HepG2 (cell line): ENCODE data around the gene SPACDR. TPM values are rescaled to one million over a fixed set of nuclear protein-coding genes. Genes with fewer than 3 reads are reported as not detected.
A peak's percentile ranks its signal among the peaks of the same experiment; 100 is the strongest.

Source experiments
- ADNP ChIP-seq: sonication (generic); formaldehyde crosslinking; IDR thresholded peaks from 2 replicates; pipeline ENCODE4 v1.4.0; 2020; ENCODE audit warnings: missing genetic modification reagents
- AFF4 ChIP-seq: sonication (generic); formaldehyde crosslinking; IDR thresholded peaks from 2 replicates; pipeline ENCODE4 v1.4.0; 2020; ENCODE audit warnings: missing genetic modification reagents
- AGO2 ChIP-seq: fragments of 200-400 bp; formaldehyde crosslinking; optimal IDR thresholded peaks from 2 replicates; pipeline ENCODE3; 2017; ENCODE audit warnings: mild to moderate bottlenecking, low read depth, low read length, moderate library complexity
- BCL3 ChIP-seq: sonication (generic); formaldehyde crosslinking; IDR thresholded peaks from 2 replicates; pipeline ENCODE4 v1.5.1; 2020; ENCODE audit warnings: mild to moderate bottlenecking, missing genetic modification reagents, moderate library complexity
- CBFB ChIP-seq: sonication (generic); formaldehyde crosslinking; IDR thresholded peaks from 2 replicates; pipeline ENCODE4 v1.4.0; 2020; ENCODE audit warnings: missing genetic modification reagents
- CREM ChIP-seq, 2 experiments: sonication (generic) in 1 of 2; formaldehyde crosslinking in 1 of 2; IDR thresholded peaks; 2 replicates each; pipeline versions ENCODE4 v1.4.0 to v1.6.1; 2016 to 2020; ENCODE audit warnings: antibody characterized with exemption in 1 of 2, mild to moderate bottlenecking in 1 of 2, missing genetic modification reagents in 1 of 2
- DNMT3B ChIP-seq: conservative IDR thresholded peaks from 2 replicates; pipeline ENCODE4 v1.6.1; 2016; ENCODE audit warnings: missing biosample characterization, control low read depth
- HMGA1 ChIP-seq: sonication (generic); formaldehyde crosslinking; conservative IDR thresholded peaks from 2 replicates; pipeline ENCODE4 v1.4.0; 2020; ENCODE audit warnings: missing genetic modification reagents
- MTA1 ChIP-seq: sonication (generic); formaldehyde crosslinking; IDR thresholded peaks from 2 replicates; pipeline ENCODE4 v1.4.0; 2020; ENCODE audit warnings: missing genetic modification reagents, mild to moderate bottlenecking, borderline replicate concordance
- NR2F2 ChIP-seq: IDR thresholded peaks from 2 replicates; pipeline ENCODE4 v1.6.1; 2012; ENCODE audit warnings: low read depth, inconsistent platforms, borderline replicate concordance
- TAF1 ChIP-seq: sonication (generic); formaldehyde crosslinking; IDR thresholded peaks from 2 replicates; pipeline ENCODE4 v1.4.0; 2020; ENCODE audit warnings: missing genetic modification reagents
- TCF7L2 ChIP-seq: IDR thresholded peaks from 2 replicates; pipeline ENCODE4 v1.6.1; 2011; ENCODE audit warnings: mild to moderate bottlenecking, low read depth, low read length, moderate library complexity
- THRA ChIP-seq: sonication (generic); formaldehyde crosslinking; IDR thresholded peaks from 2 replicates; pipeline ENCODE4 v1.4.0; 2020; ENCODE audit warnings: missing genetic modification reagents, borderline replicate concordance
- TOPORS ChIP-seq: sonication (generic); formaldehyde crosslinking; IDR thresholded peaks from 2 replicates; pipeline ENCODE4 v1.8.0; 2023; ENCODE audit warnings: mild to moderate bottlenecking, missing genetic modification reagents
- ZBTB8A ChIP-seq: sonication (generic); formaldehyde crosslinking; IDR thresholded peaks from 2 replicates; pipeline ENCODE4 v1.4.0; 2020; ENCODE audit warnings: mild to moderate bottlenecking, low read depth, missing genetic modification reagents, borderline replicate concordance
- ZMAT3 ChIP-seq: sonication (generic); formaldehyde crosslinking; conservative IDR thresholded peaks from 2 replicates; pipeline ENCODE4 v1.7.0; 2021; ENCODE audit warnings: missing genetic modification reagents
- ZNF614 ChIP-seq: IDR thresholded peaks from 2 replicates; pipeline ENCODE4 v1.6.1; 2018; ENCODE audit warnings: missing biosample characterization, missing genetic modification reagents, inconsistent platforms, borderline replicate concordance
- ZNF672 ChIP-seq: sonication (generic); formaldehyde crosslinking; IDR thresholded peaks from 2 replicates; pipeline ENCODE4 v1.8.1; 2022; ENCODE audit warnings: missing genetic modification reagents
- ZNF7 ChIP-seq: IDR thresholded peaks from 2 replicates; pipeline ENCODE4 v1.6.1; 2016; ENCODE audit warnings: missing biosample characterization, missing genetic modification reagents
- ZNF720 ChIP-seq: sonication (generic); formaldehyde crosslinking; IDR thresholded peaks from 2 replicates; pipeline ENCODE4 v1.4.0; 2020; ENCODE audit warnings: missing genetic modification reagents
- ZNF891 ChIP-seq: sonication (generic); formaldehyde crosslinking; IDR thresholded peaks from 2 replicates; pipeline ENCODE4 v1.5.0; 2020; ENCODE audit warnings: mild to moderate bottlenecking, missing genetic modification reagents
- ZSCAN30 ChIP-seq: sonication (generic); formaldehyde crosslinking; IDR thresholded peaks from 2 replicates; pipeline ENCODE4 v1.5.0; 2020; ENCODE audit warnings: mild to moderate bottlenecking, missing genetic modification reagents
- polyA plus RNA-seq, 8 experiments: library from polyadenylated mRNA; depleted of rRNA in 3 of 8; stranded (reverse) in 7 of 8; unstranded in 1 of 8; fragments of >200 nt; fragmentation: Illumina TruSeq in 4 of 8; extraction: Trizol in 4 of 8; gene quantifications; 2 replicates each; pipeline versions ENCODE4 v1.2.1 to v1.2.3, GENCODE V29; 2011 to 2016; ENCODE audit warnings: low read depth in 4 of 8, missing spikeins in 1 of 8, mixed read lengths in 1 of 8; ENCODE audit not compliant: insufficient read depth in 1 of 8
- total RNA-seq, 5 experiments: library from RNA; depleted of rRNA; stranded (reverse); fragments of >200 nt; fragmentation: Illumina TruSeq; extraction: Trizol; gene quantifications; 2 replicates each; pipeline ENCODE4 v1.2.3, GENCODE V29; 2016; ENCODE audit warnings: low read depth in 1 of 5
- TF ChIP-seq, protein P1 (sequence below): sonication (generic); formaldehyde crosslinking; IDR thresholded peaks from 2 replicates; pipeline ENCODE4 v1.9.0; 2022; ENCODE audit warnings: low read depth, missing genetic modification reagents

The SPACDR gene
- total and polyA plus RNA-seq, 2 of the 13 experiments (the other 11 are each of a cell fraction or from before 2014, with no cell fraction given), result 0.41 TPM; not detected in 1

DNA sequence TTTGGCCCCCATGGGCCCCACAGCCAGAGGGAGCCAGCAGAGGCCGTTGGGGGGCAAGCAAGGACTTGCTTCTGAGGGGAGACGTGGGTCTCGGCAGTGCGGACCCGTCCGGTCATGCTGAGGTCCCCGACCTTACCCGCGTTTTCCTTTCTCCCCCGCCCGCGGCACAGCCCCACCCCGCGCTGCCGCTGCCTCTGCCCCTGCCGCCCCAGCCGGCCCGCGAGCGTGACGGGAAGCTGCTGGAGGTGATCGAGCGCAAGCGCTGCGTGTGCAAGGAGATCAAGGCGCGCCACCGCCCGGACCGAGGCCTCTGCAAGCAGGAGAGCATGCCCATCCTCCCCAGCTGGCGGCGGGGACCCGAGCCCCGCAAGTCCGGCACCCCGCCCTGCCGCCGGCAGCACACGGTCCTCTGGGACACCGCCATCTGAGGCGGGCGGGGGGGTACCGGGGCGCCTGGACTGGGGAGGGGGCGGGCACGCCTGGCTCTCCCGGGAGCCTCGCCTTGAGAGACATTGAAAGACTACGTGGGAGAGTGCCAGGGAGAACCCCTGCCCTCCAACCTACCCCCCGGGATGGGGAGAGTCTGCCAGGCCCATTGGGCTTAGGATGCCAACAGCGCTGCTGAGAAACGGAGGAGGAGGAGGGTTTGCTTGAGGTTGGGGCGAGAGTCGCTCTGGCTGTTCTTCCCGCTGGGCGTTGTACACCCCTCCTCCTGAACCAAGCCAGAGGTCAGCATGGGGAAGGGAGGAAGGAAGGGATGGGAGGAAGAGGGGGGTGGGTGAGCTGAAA, 29.6 kb upstream of the SPACDR start (continued):
- peak; percentile 69 for TF ChIP-seq AGO2
- TF ChIP-seq AFF4 (CRISPR knock-in tag), result no peak
- TF ChIP-seq MTA1 (CRISPR knock-in tag), result no peak
- TF ChIP-seq HMGA1, result no peak
- TF ChIP-seq ZNF720 (CRISPR knock-in tag), result no peak
- no peak for TF ChIP-seq CREM (IDR thresholded peaks at IDR 0.05)
- TF ChIP-seq CREM (CRISPR knock-in tag; IDR thresholded peaks at IDR 0.05), result no peak
- no peak for TF ChIP-seq ZNF891
- no peak for TF ChIP-seq ZBTB8A (CRISPR knock-in tag)
- TF ChIP-seq ZNF7 (CRISPR knock-in tag), result no peak
- no peak for TF ChIP-seq TCF7L2
- 0 out of 2 replicates have a peak, but pooled peaks have one; percentile 53 for TF ChIP-seq ZNF614 (CRISPR knock-in tag)
- TF ChIP-seq, protein P1, sequence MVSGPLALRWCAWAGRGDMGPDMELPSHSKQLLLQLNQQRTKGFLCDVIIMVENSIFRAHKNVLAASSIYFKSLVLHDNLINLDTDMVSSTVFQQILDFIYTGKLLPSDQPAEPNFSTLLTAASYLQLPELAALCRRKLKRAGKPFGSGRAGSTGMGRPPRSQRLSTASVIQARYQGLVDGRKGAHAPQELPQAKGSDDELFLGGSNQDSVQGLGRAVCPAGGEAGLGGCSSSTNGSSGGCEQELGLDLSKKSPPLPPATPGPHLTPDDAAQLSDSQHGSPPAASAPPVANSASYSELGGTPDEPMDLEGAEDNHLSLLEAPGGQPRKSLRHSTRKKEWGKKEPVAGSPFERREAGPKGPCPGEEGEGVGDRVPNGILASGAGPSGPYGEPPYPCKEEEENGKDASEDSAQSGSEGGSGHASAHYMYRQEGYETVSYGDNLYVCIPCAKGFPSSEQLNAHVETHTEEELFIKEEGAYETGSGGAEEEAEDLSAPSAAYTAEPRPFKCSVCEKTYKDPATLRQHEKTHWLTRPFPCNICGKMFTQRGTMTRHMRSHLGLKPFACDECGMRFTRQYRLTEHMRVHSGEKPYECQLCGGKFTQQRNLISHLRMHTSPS (CRISPR knock-in tag), result peak; percentile 16; the same call in 1 of the 2 replicates
- no peak for TF ChIP-seq BCL3
- no peak for TF ChIP-seq ADNP
- no peak for TF ChIP-seq DNMT3B (CRISPR knock-in tag)
- no peak for TF ChIP-seq NR2F2
- TF ChIP-seq THRA (CRISPR knock-in tag), result peak; percentile 49; the same call in 1 of the 2 replicates
- no peak for TF ChIP-seq TOPORS (CRISPR knock-in tag)
- peak; percentile 39; the same call in 1 of the 2 replicates for TF ChIP-seq TAF1
- TF ChIP-seq ZSCAN30 (CRISPR knock-in tag), result peak; percentile 61; the same call in 1 of the 2 replicates
- TF ChIP-seq ZNF672 (CRISPR knock-in tag), result no peak
- TF ChIP-seq ZMAT3 (CRISPR knock-in tag), result no peak
- TF ChIP-seq CBFB, result no peak
